Endometrial microvascular endothelial cells (primary cell): ENCODE measurements around the gene DOK6. TPM values are rescaled to one million over a fixed set of nuclear protein-coding genes. Genes with fewer than 3 reads are reported as not detected.

ENCODE experiments used
- in situ Hi-C: cut with HindIII; loops from 2 replicates; pipeline ENCODE4 v1.10.0; 2017; ENCODE audit warnings: low sequenced_read_pairs, low pct_unique_long_range_greater_than_20kb; ENCODE audit errors: inconsistent ontology term
- total RNA-seq: library from RNA; depleted of rRNA; stranded (reverse); fragments of >200 nt; gene quantifications from one replicate; pipeline ENCODE4 v1.2.3, GENCODE V29; 2015; ENCODE audit errors: inconsistent ontology term

Gene DOK6
- total RNA-seq, 1 donor from 2014 or later: not detected

- in situ Hi-C loops: no loop called here
Observed at GRCh38 chr18:69758458-69758857, 357.8 kb downstream of the DOK6 start.

GRCh38 chr18:69759046-69759445 is 358.4 kb downstream of the DOK6 start:
- in situ Hi-C loops: no loop called here

DNA sequence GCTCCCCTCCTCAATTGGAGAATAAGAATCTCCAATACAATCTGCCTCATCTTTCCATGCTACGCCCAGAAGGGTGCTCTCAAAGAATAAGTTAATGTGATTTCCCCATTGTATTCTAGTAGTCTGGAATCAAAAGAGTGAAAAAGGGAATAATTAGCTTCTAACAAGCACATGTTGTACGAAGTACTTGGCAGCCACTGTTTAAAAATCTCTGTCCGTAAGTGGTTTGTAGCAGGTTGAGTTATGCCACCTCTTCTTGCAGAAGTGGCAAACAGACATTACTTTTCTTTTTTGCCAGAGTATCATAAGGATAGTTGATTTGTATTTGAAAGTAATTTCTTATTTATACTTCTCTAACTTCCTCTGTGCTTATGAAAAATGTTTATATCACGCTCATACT is 362.3 kb downstream of the DOK6 start:
- in situ Hi-C loops: no loop called here

GRCh38 chr18:69763821-69764220 is 363.1 kb downstream of the DOK6 start:
- in situ Hi-C loops: no loop called here

DNA sequence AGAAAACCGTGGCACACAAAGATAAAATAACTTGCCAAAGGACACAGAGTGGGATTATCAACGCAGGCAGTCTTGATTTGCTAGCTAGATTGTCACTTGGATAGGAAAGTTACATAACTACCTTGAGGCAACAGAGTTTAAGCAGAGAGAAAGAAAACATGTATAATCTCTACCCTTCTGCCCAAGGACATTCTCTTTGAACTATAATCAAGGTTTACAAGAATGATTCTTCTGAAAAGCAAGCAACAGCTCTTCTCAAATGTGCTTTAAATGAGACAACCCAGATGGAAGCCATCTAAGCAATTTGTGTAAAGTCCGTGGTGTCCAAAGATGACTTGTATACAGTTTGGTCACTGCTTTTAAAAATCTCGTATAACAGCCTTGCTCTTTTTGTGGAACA is 369.6 kb downstream of the DOK6 start:
- in situ Hi-C loops: no loop called here

- in situ Hi-C loops: no loop called here
Observed at GRCh38 chr18:69774831-69775230, 374.1 kb downstream of the DOK6 start.

GRCh38 chr18:69777248-69777647 is 376.6 kb downstream of the DOK6 start:
- in situ Hi-C loops: no loop called here

GRCh38 chr18:69778680-69779079 is 378.0 kb downstream of the DOK6 start:
- in situ Hi-C loops: no loop called here

GRCh38 chr18:69780851-69781250 is 380.2 kb downstream of the DOK6 start:
- in situ Hi-C loops: no loop called here

GRCh38 chr18:69784815-69785214 is 384.1 kb downstream of the DOK6 start:
- in situ Hi-C loops: no loop called here

DNA sequence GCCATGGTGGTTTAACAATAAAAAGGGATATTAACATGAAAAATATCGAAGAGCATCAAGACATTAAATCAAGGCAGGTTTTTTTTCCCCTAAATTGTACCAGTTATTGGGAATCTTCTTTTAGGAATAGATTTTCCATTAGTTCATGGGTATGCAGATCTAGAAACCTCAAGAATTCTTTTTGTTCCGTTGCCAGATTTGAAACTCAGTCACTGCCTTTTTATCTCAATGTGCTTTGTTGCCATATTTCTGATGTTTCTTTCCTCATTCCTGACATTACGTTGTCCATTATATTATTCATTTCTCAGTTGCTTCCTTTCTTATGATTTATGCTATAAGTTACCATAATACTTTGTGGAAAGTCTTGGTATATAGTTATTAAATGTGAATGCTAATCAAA is 384.8 kb downstream of the DOK6 start:
- in situ Hi-C loops: no loop called here

DNA sequence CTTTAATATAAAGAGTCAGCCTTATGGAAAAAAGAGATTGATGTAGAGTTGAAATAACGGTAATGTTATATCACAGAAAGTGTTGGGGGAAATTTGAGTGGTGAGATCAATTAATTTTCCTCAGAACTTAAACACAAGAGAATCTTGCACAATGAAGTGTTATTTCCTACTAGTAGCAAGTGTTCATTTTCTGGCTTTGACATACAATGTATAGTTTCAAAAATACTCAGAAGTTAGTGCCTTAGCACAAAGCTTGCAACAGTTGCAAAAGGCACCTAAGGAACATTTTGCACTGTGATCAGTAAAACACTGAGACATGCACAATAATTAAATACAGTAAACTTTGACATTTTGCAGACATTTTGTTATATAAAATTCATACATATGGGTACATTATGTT is 385.7 kb downstream of the DOK6 start:
- in situ Hi-C loops: no loop called here

GRCh38 chr18:69787825-69788547 is 387.3 kb downstream of the DOK6 start:
- in situ Hi-C loops: no loop called here

GRCh38 chr18:69789794-69790193 is 389.1 kb downstream of the DOK6 start:
- in situ Hi-C loops: no loop called here

GRCh38 chr18:69790649-69791048 is 390.0 kb downstream of the DOK6 start:
- in situ Hi-C loops: no loop called here

- in situ Hi-C loops: no loop called here
Observed at GRCh38 chr18:69795791-69796190, 395.1 kb downstream of the DOK6 start.

DNA sequence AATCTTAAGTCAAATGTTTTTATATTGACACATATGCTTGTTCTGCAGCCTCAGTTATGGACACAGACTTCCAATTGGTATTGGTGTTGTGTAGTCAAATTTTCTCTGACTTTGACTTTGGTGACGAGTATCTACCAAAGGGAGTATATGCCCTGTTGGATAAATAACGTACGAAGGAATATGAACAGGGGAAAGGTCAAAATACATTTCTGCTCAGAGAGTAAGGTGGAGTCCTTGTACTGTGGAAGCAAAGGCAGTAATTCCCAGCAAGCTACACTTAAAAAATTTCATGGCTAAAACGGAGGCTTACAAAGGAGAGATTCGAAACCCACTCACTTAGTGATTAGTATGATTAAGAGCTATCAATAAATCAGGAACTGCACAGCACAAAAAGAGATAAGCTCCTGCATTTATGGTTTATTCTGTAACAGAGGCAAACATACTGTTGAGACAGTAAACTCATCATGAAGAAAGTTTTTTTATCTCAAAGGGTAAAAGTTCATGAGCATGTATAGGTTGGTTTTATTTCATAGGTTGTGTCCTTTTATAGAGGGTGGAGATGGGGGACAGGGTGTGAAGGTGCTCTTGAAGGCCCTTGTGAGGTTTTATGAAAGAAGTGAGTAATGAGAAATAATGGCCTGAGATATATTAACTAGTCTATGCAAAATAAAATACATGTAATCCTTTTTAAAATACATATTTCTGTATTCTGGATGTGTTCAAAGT is 404.3 kb downstream of the DOK6 start:
- in situ Hi-C loops: no loop called here

GRCh38 chr18:69808399-69808798 is 407.7 kb downstream of the DOK6 start:
- in situ Hi-C loops: no loop called here

DNA sequence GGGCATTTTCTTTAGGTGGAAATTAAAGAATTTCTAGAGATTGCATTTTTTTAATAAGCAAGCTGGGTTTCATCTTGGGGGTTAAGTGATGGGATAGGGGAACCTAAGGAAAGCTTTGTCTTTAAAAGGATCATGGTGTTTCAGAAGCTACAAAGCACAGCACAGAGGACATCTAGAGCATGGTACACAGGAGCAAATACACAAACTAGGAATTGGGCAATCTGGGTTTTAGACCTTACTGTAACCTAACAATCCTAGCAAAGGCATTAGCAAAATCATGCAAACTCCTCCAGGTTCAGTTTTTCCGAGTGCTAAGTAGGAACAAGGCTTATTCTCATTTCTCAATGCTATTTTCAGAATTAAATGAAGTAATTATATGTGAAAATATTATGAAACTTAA is 412.9 kb downstream of the DOK6 start:
- in situ Hi-C loops: no loop called here

DNA sequence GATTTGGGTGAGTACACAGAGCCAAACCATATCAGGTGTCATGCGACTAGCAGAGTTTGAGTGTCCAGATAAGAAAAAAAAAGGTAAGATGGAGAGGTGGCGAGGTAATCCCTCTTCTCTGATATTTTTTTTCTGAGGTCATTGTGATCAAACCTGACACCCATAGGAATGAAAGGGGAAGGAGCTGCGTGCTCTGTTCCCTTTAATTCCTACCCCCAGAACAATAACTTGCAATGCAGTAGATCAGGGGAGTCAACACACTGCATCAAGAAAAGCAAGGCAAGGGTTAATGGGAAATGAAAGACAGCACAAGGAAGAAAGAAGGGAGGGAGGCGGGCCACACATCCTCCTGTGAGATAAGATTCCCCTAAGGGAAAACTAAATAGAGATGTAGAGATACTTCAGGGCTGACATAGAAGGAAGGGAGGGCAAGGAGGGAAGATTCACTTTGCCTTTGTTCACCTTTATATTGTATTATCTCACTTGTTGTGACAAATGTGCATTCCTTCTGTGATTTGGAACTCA is 414.2 kb downstream of the DOK6 start:
- in situ Hi-C loops: no loop called here
